Measurements from ENCODE around the gene KDELR3. TPM values are rescaled to one million over a fixed set of nuclear protein-coding genes. Genes with fewer than 3 reads are reported as not detected.

Gene KDELR3
- total RNA-seq, 2 experiments from 2014 or later, result 0.75 to 0.88 TPM

DNA sequence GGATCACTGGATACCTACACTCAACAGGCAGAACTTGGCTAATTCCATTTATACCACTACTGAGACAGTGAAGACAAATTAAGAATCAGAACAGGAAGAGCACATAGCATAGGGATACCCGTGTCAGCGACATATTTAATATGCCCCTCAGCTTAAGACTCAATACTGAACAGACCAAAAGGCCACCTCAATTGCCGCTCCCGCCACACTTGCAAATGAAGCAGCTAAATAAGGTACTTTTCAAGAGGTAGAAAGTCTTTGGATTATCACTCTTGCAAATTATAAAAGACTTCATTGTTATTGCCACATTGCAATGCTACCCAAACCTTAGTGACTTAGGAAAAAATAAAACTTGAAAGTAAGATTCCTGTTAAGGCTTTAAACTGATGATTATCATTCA, 35.1 kb downstream of the KDELR3 start:
- ChIA-PET POLR2A (interaction anchor here (1.6 to 2.9 kb wide), 4 partner anchors 10 to 68 kb away, joined by 6 to 17 read pairs (median 11); partner anchors contain the start of gene DMC1), CTCF (interaction anchor here (0.7 to 2.1 kb wide), 3 partner anchors 12 to 1010 kb away, joined by 3 to 13 read pairs (median 4); no protein-coding TSS in a partner anchor)
- peaks cover 75% of the 10 kb centered on the region for H3K36me3 Mint-ChIP-seq (ENCODE audit: low read depth)
- peak overlapping the region; percentile 83 for H3K4me3 Mint-ChIP-seq
- H3K4me1 Mint-ChIP-seq, result peaks cover 65% of the 10 kb centered on the region
- H3K9me3 Mint-ChIP-seq, result no peaks in the 10 kb centered on the region
- DNase-seq, result no peak
- H3K27ac Mint-ChIP-seq, result peak overlapping the region; percentile 61
- H3K27me3 Mint-ChIP-seq, result no peaks in the 10 kb centered on the region

DNA sequence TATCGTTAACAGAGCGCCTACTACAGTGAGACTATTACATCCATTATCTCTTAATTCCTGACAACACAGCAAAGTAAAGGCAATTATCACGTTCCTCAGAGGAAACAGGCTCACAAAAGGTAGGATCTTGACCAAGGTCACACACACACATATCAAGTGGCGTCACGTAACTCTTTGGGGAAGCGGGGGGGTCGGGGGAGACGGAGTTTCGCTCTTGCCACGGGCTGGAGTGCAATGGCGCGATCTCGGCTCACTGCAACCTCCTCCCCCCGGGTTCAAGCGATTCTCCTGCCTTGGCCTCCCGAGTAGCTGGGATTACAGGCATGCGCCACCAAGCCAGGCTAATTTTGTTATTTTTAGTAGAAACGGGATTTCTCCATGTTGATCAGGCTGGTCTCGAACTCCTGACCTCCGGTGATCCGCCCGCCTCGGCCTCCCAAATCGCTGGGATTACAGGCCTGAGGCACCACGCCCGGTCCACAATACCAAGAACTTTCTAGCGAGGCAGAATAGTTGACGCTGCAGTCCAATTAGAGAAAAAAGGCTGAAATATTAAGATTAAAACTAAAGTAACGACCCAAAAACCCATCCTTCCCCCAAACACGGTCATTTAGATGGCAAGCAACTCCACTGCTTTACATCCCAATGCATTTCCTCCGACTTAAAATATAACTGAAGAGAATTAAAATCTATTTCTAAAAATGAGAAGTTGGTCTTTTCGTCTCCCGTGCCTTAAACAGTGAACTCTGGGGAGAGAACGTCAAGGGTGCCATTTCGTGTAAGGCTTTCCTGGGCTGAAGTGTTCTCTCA, 37.0 kb downstream of the KDELR3 start:
- no peaks in the 10 kb centered on the region for H3K27me3 Mint-ChIP-seq
- peaks cover 55% of the 10 kb centered on the region for H3K4me1 Mint-ChIP-seq
- ChIA-PET CTCF (interaction anchor here (0.7 kb wide), 1 partner anchor 10 kb away, joined by 3 read pairs; no protein-coding TSS in a partner anchor), POLR2A (interaction anchor here (1.5 to 1.6 kb wide), 2 partner anchors 9 to 66 kb away, joined by 4 read pairs; partner anchors contain the start of gene DMC1)
- H3K27ac Mint-ChIP-seq, result peak overlapping the region; percentile 98
- peaks cover 60% of the 10 kb centered on the region for H3K36me3 Mint-ChIP-seq (ENCODE audit: low read depth)
- peak overlapping the region; percentile 83 for H3K4me3 Mint-ChIP-seq
- no peaks in the 10 kb centered on the region for H3K9me3 Mint-ChIP-seq
- peak; percentile 68 for DNase-seq

DNA sequence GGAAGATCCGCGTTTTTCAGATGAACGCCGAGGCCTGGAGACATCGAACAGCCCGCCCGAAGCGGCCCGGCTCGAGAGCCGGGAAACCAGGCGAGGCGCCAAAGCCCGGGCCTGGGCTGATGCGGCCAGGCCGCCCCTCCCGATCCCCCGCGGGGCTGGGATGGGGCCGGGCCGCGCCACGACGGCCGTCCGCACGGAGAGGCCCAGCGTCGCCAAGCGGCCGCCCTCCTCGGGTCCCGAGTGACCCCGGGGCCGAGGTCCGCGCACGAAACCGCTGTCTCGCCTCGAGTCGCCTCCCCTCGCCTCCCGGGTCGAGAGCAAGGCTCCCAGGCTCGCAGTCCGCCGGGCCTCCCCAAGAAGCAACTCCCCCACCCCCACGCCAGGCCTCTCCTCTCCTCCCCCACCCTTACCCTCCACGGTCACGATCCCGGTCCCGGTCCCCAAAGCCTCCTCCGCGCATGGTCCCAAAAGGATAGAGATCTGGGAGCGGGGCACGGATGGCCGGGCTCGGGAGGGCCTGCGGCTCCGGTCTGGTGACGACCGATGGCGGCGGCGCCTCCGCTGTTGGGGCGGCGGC, 37.7 kb downstream of the KDELR3 start:
- Mint-ChIP-seq H3K27ac (peak overlapping the region; percentile 98), H3K36me3 (ENCODE audit: low read depth) (peaks cover 56% of the 10 kb centered on the region), H3K4me3 (peak overlapping the region; percentile 99), H3K27me3 (no peaks in the 10 kb centered on the region), H3K9me3 (no peaks in the 10 kb centered on the region), H3K4me1 (peaks cover 52% of the 10 kb centered on the region)
- ChIA-PET POLR2A (no interaction called here), CTCF (no interaction called here)
- DNase-seq, result peak; percentile 62

- peak within 1 kb of the TSS; percentile 99 for H3K4me3 Mint-ChIP-seq
- H3K27ac Mint-ChIP-seq, result peak within 1 kb of the TSS; percentile 98
- peaks cover 45% of the 10 kb centered on the region for H3K4me1 Mint-ChIP-seq
- DNase-seq, result peak; percentile 96
- POLR2A ChIA-PET, result interaction anchor here (1.0 to 1.9 kb wide), 4 partner anchors 10 to 64 kb away, joined by 3 to 13 read pairs (median 4); partner anchors contain the start of gene DMC1
- H3K9me3 Mint-ChIP-seq, result no peaks in the 10 kb centered on the region
- H3K27me3 Mint-ChIP-seq, result no peaks in the 10 kb centered on the region
- peaks cover 49% of the 10 kb centered on the region for H3K36me3 Mint-ChIP-seq (ENCODE audit: low read depth)
- CTCF ChIA-PET, result no interaction called here
Observed at GRCh38 chr22:38506118-38506962, 38.4 kb downstream of the KDELR3 start, which contains the start of gene DDX17. TSS of gene DDX17 (minus strand) at chr22:38506311.

DNA sequence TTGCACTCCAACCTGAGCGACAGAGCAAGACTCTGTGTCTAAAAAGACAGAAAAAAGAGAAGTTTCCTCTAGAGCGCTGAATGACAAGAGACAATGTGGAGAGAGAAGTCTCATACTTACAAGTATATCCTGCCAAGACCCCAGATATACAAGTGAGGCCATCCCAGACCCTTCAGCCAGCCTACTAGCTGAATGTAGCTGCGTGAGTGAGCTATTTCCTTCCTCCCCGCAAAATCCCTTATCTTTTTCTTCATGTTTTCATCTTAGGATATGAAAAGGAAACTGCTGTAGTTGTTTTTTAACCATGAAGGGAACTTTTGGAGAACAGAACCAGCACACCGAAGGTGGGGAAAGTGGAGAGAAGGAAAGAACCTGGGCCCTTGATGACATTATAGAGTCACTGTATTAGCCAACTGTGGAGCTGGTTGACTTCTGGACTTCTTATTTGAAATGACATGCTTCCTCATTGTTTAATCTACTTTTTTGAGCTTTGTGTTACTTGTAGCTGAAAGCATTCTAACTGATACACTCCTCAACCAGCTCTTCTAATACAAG, 42.6 kb downstream of the KDELR3 start:
- Mint-ChIP-seq H3K27ac (no peak overlapping the region), H3K4me3 (no peak overlapping the region), H3K4me1 (peaks cover 17% of the 10 kb centered on the region), H3K9me3 (no peaks in the 10 kb centered on the region), H3K36me3 (ENCODE audit: low read depth) (peaks cover 9% of the 10 kb centered on the region), H3K27me3 (no peaks in the 10 kb centered on the region)
- CTCF ChIA-PET, result interaction anchor here (0.6 to 2.6 kb wide), 2 partner anchors 458 to 903 kb away, joined by 5 to 8 read pairs; no protein-coding TSS in a partner anchor
- POLR2A ChIA-PET, result interaction anchor here (2.9 kb wide), 1 partner anchor 12 kb away, joined by 7 read pairs; no protein-coding TSS in a partner anchor
- no peak for DNase-seq

GRCh38 chr22:38513063-38513462, 45.2 kb downstream of the KDELR3 start:
- peak; percentile 44 for DNase-seq

DNA sequence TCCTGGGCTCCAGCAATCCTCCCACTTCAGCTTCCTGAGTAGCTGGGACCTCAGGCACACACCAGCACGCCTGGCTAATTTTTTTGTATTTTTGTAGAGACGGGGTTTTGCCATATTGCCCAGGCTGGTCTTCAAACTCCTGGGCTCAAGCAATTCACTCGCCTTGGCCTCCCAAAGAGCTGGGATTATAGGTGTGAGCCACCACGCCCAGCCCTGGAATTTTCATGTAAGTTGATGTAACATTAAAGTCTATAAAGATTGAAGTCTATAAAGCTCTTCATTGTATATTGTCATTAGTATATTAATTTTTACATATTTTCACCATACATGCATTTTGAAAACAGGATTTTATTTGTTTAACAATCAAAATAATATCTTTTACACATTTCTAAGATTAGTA, 50.7 kb downstream of the KDELR3 start:
- no peak overlapping the region for H3K4me3 Mint-ChIP-seq
- no peak for DNase-seq
- H3K27me3 Mint-ChIP-seq, result no peaks in the 10 kb centered on the region
- peaks cover 2% of the 10 kb centered on the region for H3K36me3 Mint-ChIP-seq (ENCODE audit: low read depth)
- ChIA-PET CTCF (no interaction called here), POLR2A (interaction anchor here (0.7 kb wide), 1 partner anchor 35 kb away, joined by 3 read pairs; no protein-coding TSS in a partner anchor)
- H3K9me3 Mint-ChIP-seq, result no peaks in the 10 kb centered on the region
- no peaks in the 10 kb centered on the region for H3K4me1 Mint-ChIP-seq
- no peak overlapping the region for H3K27ac Mint-ChIP-seq

More at GRCh38 chr22:38513063-38513462, 45.2 kb downstream of the KDELR3 start:
- CTCF ChIA-PET, result interaction anchor here (0.6 to 2.6 kb wide), 6 partner anchors 11 to 461 kb away, joined by 3 to 8 read pairs (median 4); no protein-coding TSS in a partner anchor
- no peaks in the 10 kb centered on the region for H3K27me3 Mint-ChIP-seq
- no peaks in the 10 kb centered on the region for H3K9me3 Mint-ChIP-seq
- H3K4me3 Mint-ChIP-seq, result no peak overlapping the region
- POLR2A ChIA-PET, result no interaction called here
- H3K36me3 Mint-ChIP-seq (ENCODE audit: low read depth), result peaks cover 5% of the 10 kb centered on the region
- no peak overlapping the region for H3K27ac Mint-ChIP-seq
- peaks cover 6% of the 10 kb centered on the region for H3K4me1 Mint-ChIP-seq

DNA sequence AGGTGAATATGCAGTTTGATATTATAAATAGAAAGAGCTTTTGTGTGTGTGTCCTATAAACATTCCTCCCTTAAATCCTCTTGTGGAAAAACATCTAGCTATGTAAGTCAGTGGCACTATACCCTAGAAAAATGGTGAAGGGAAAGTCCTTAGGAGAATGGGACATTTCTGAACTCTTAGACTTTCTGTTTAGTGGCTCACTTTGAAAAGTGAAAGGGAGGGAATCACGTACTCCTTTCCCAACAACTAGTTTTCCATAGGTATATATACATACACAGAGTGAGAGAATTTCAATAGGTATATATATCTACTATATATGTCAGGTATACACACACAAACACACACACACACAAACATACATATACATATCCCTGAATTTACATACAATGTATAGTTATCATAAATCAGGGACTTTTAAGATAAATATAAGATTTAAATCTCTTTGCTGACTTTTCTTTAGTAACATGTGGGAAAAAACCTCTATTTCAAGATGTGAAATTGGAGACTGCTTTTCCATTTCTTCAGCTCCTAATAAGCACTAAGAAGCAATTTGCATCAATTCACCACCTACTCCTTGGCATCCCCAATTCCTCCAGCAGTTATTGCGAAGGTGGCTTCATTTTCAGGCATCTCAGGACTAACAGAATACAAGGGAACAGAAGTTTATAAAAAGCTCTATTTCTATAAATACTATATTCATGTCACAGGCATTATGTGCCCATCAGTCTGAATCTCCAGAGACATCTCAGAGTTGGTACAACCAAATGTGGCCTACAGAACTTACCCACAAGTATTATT, 51.8 kb downstream of the KDELR3 start:
- no peaks in the 10 kb centered on the region for H3K9me3 Mint-ChIP-seq
- no peak for DNase-seq
- ChIA-PET CTCF (no interaction called here), POLR2A (no interaction called here)
- H3K4me3 Mint-ChIP-seq, result no peak overlapping the region
- no peaks in the 10 kb centered on the region for H3K27me3 Mint-ChIP-seq
- peaks cover 2% of the 10 kb centered on the region for H3K4me1 Mint-ChIP-seq
- no peak overlapping the region for H3K27ac Mint-ChIP-seq
- H3K36me3 Mint-ChIP-seq (ENCODE audit: low read depth), result peaks cover 2% of the 10 kb centered on the region

DNA sequence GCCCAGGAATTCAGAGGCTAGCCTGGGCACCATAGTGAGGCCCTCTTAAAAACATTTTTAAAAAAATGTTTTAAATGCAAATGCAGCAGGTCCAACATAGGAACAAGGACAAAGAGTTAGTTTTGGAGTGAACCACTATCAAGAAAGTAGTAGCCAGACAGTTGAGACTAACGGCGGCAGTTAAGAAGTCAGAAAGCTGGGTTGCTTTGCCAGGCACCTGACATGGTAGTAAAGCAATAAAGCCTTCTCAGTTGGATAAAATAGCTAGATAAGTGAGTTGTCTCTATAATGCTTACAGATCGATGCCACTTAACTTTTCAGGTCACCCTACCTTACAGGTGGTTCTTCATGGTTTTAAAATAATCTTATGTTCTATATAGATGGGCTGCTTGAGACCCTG, 55.1 kb downstream of the KDELR3 start:
- CTCF ChIA-PET, result interaction anchor here (1.3 kb wide), 1 partner anchor 11 kb away, joined by 5 read pairs; no protein-coding TSS in a partner anchor
- H3K4me1 Mint-ChIP-seq, result peaks cover 2% of the 10 kb centered on the region
- DNase-seq, result no peak
- no peak overlapping the region for H3K4me3 Mint-ChIP-seq
- POLR2A ChIA-PET, result interaction anchor here (1.5 kb wide), 1 partner anchor 42 kb away, joined by 3 read pairs; no protein-coding TSS in a partner anchor
- H3K9me3 Mint-ChIP-seq, result no peaks in the 10 kb centered on the region
- H3K27ac Mint-ChIP-seq, result no peak overlapping the region
- H3K36me3 Mint-ChIP-seq (ENCODE audit: low read depth), result no peaks in the 10 kb centered on the region
- H3K27me3 Mint-ChIP-seq, result no peaks in the 10 kb centered on the region

DNA sequence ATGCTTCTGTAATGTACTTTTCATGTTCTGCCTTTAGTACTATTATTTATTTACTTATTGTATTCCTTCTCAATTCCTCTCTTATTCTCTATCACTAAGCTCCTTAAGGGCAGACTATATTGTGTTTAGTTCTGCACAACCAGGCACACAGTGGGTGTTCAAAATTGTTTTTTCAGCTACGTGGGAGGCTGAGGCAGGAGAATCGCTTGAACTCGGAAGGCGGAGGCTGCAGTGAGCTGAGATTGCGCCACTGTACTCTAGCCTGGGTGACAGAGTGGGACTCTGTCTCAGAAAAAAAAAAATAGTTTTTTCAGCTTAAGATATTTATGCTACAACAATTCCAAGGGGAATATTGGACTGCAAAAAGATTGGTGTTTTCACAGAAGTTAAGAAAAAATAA, 55.6 kb downstream of the KDELR3 start:
- ChIA-PET POLR2A (interaction anchor here (1.5 kb wide), 1 partner anchor 42 kb away, joined by 3 read pairs; no protein-coding TSS in a partner anchor), CTCF (interaction anchor here (1.3 kb wide), 1 partner anchor 11 kb away, joined by 5 read pairs; no protein-coding TSS in a partner anchor)
- no peak overlapping the region for H3K27ac Mint-ChIP-seq
- H3K4me1 Mint-ChIP-seq, result peaks cover 2% of the 10 kb centered on the region
- no peaks in the 10 kb centered on the region for H3K27me3 Mint-ChIP-seq
- DNase-seq, result no peak
- H3K4me3 Mint-ChIP-seq, result no peak overlapping the region
- no peaks in the 10 kb centered on the region for H3K9me3 Mint-ChIP-seq
- H3K36me3 Mint-ChIP-seq (ENCODE audit: low read depth), result no peaks in the 10 kb centered on the region

GRCh38 chr22:38524429-38524828, 56.5 kb downstream of the KDELR3 start:
- Mint-ChIP-seq H3K36me3 (ENCODE audit: low read depth) (no peaks in the 10 kb centered on the region), H3K4me1 (peaks cover 2% of the 10 kb centered on the region), H3K9me3 (no peaks in the 10 kb centered on the region), H3K4me3 (no peak overlapping the region), H3K27ac (no peak overlapping the region), H3K27me3 (no peaks in the 10 kb centered on the region)
- CTCF ChIA-PET, result interaction anchor here (1.3 kb wide), 1 partner anchor 12 kb away, joined by 5 read pairs; no protein-coding TSS in a partner anchor
- POLR2A ChIA-PET, result interaction anchor here (1.5 kb wide), 1 partner anchor 43 kb away, joined by 3 read pairs; no protein-coding TSS in a partner anchor
- no peak for DNase-seq

All from activated CD4-positive, alpha-beta memory T cell treated with anti-CD3 and anti-CD28 coated beads, Interleukin-2, amount 10 ng/mL, durations not matched to agents 7 days and 5 days (primary cell).